Breast epithelium (tissue), 3 donors: ENCODE results near the gene NR3C2.

Experiments used
- POLR2A ChIP-seq: fragments of 450-650 bp; IDR thresholded peaks from one replicate; pipeline ENCODE4 v1.6.1; 2016; ENCODE audit warnings: antibody characterized with exemption, mild to moderate bottlenecking, moderate library complexity
- POLR2AphosphoS5 ChIP-seq, 3 donors: sonication (generic); formaldehyde crosslinking; IDR thresholded peaks; one replicate each; pipeline ENCODE4 v1.6.1; 2017; ENCODE audit warnings: antibody characterized with exemption in 3 of 3
- TF ChIP-seq, protein P1 (sequence below), 3 donors: fragments of 450-650 bp; IDR thresholded peaks; one replicate each; pipeline ENCODE4 v1.5.1; 2016 to 2017; ENCODE audit warnings: antibody characterized with exemption in 3 of 3, mild to moderate bottlenecking in 3 of 3, moderate library complexity in 3 of 3

DNA sequence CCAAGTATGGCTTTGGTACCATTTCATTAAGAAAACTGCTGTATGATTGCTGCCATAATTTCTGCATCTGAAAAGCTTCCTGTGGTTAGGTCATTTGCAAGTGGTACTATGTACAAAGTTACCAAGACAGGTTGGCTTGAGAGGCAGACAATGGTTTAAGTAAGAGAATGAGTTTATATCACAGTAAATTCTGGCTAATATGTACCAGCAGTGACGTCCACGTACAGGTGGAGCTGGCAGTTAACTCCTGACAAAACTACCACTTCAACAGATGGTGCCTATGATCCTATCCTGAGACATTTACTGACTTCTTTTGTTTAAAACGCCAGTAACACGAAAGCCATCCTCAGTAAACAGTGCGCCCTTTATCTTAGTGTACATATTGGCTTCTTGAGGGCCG lies 198.4 kb downstream of the NR3C2 start:
- TF ChIP-seq, protein P1, sequence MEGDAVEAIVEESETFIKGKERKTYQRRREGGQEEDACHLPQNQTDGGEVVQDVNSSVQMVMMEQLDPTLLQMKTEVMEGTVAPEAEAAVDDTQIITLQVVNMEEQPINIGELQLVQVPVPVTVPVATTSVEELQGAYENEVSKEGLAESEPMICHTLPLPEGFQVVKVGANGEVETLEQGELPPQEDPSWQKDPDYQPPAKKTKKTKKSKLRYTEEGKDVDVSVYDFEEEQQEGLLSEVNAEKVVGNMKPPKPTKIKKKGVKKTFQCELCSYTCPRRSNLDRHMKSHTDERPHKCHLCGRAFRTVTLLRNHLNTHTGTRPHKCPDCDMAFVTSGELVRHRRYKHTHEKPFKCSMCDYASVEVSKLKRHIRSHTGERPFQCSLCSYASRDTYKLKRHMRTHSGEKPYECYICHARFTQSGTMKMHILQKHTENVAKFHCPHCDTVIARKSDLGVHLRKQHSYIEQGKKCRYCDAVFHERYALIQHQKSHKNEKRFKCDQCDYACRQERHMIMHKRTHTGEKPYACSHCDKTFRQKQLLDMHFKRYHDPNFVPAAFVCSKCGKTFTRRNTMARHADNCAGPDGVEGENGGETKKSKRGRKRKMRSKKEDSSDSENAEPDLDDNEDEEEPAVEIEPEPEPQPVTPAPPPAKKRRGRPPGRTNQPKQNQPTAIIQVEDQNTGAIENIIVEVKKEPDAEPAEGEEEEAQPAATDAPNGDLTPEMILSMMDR (IDR thresholded peaks at IDR 0.05): no peak
- TF ChIP-seq POLR2AphosphoS5 (IDR thresholded peaks at IDR 0.05) (no peak), POLR2A (no peak)
